Fibroblast of lung (primary cell): ENCODE results near the gene PRR7.

Experiments used
- CTCF ChIP-seq, 2 donors: IDR thresholded peaks in 1 of 2; conservative IDR thresholded peaks in 1 of 2; 1 replicate in 1 of 2; 2 replicates in 1 of 2; pipeline ENCODE4 v1.5.1; 2011 to 2012; ENCODE audit warnings: low read length in 2 of 2, control low read depth in 1 of 2, inconsistent platforms in 1 of 2, low read depth in 1 of 2, mild to moderate bottlenecking in 1 of 2
- EZH2 ChIP-seq: IDR thresholded peaks from 2 replicates; pipeline ENCODE4 v1.5.1; 2012; ENCODE audit warnings: low read length, control low read depth, mild to moderate bottlenecking; ENCODE audit errors: missing control alignments

GRCh38 chr5:177477701-177478477, 31.3 kb downstream of the PRR7 start:
- TF ChIP-seq CTCF (conservative IDR thresholded peaks at IDR 0.05 in 1 of 2, IDR thresholded peaks at IDR 0.05 in 1 of 2; ENCODE audit: low read depth in 1 of 2, low read length in 2 of 2), result no peak
- no peak for TF ChIP-seq EZH2
